HG03060 (cell line): Measurements from ENCODE around the gene IRF2BP2.

Experiments used
- ATAC-seq: cut with Tn5 transposase; IDR thresholded peaks from one replicate; pipeline ENCODE4 v1.9.1; 2021; ENCODE audit warnings: low read depth, moderate number of reproducible peaks; ENCODE audit not compliant: unreplicated experiment

The IRF2BP2 gene

GRCh38 chr1:234610061-234610665 lies at the start of gene IRF2BP2:
Gene IRF2BP2, minus strand, starts transcription at chr1:234610178. Its CDS starts 684 bp downstream, at chr1:234609494.
- no peak for ATAC-seq

- ATAC-seq = no peak
These were observed 49.6 kb upstream of the IRF2BP2 start for GRCh38 chr1:234659538-234659937.

- ATAC-seq = no peak
These were observed 48.2 kb upstream of the IRF2BP2 start for GRCh38 chr1:234658138-234658537.

GRCh38 chr1:234656944-234657654 lies 47.1 kb upstream of the IRF2BP2 start:
- ATAC-seq = no peak

- ATAC-seq = no peak
These were observed 46.3 kb upstream of the IRF2BP2 start for GRCh38 chr1:234656070-234656895.

GRCh38 chr1:234655328-234656069 lies 45.5 kb upstream of the IRF2BP2 start:
- no peak for ATAC-seq

- ATAC-seq = no peak
These were observed 44.2 kb upstream of the IRF2BP2 start for GRCh38 chr1:234654002-234654733.

GRCh38 chr1:234649432-234650081 lies 39.6 kb upstream of the IRF2BP2 start:
- ATAC-seq = no peak

GRCh38 chr1:234647758-234648157 lies 37.8 kb upstream of the IRF2BP2 start:
- ATAC-seq = no peak

- no peak for ATAC-seq
These were observed 37.3 kb upstream of the IRF2BP2 start for GRCh38 chr1:234647245-234647644.

GRCh38 chr1:234645964-234646363 lies 36.0 kb upstream of the IRF2BP2 start:
- ATAC-seq = no peak

- ATAC-seq = no peak
These were observed 35.5 kb upstream of the IRF2BP2 start for GRCh38 chr1:234645474-234645953.

GRCh38 chr1:234644928-234645327 lies 35.0 kb upstream of the IRF2BP2 start:
- ATAC-seq = no peak

- ATAC-seq = no peak
These were observed 33.8 kb upstream of the IRF2BP2 start for GRCh38 chr1:234643850-234644134.

GRCh38 chr1:234643111-234643849 lies 33.3 kb upstream of the IRF2BP2 start:
- ATAC-seq = no peak

- no peak for ATAC-seq
These were observed 32.5 kb upstream of the IRF2BP2 start for GRCh38 chr1:234642428-234642827.

- no peak for ATAC-seq
These were observed 30.0 kb upstream of the IRF2BP2 start for GRCh38 chr1:234639961-234640360.

- no peak for ATAC-seq
These were observed 29.1 kb upstream of the IRF2BP2 start for GRCh38 chr1:234638832-234639799.
